RPMI7951 (cell line): ENCODE results near the gene KRT15. TPM values are rescaled to one million over a fixed set of nuclear protein-coding genes. Genes with fewer than 3 reads are reported as not detected.
A peak's percentile ranks its signal among the peaks of the same experiment; 100 is the strongest.
"Not testable (repeated sequence)": the region's sequence is repeated elsewhere in the genome, so short reads cannot be mapped to it uniquely, and the experiment has no call there.

ENCODE experiments used
- DNase-seq: peaks from one replicate; pipeline ENCODE4 v3.0.0-alpha.2; 2012; ENCODE audit warnings: low read depth
- total RNA-seq: library from RNA; depleted of rRNA; stranded (reverse); fragments of >200 nt; shearing (Covaris generic); gene quantifications from 2 replicates; pipeline ENCODE4 v1.2.3, GENCODE V29; 2014

Gene KRT15
- total RNA-seq, 1 experiment from 2014 or later = 3.4 TPM

DNA sequence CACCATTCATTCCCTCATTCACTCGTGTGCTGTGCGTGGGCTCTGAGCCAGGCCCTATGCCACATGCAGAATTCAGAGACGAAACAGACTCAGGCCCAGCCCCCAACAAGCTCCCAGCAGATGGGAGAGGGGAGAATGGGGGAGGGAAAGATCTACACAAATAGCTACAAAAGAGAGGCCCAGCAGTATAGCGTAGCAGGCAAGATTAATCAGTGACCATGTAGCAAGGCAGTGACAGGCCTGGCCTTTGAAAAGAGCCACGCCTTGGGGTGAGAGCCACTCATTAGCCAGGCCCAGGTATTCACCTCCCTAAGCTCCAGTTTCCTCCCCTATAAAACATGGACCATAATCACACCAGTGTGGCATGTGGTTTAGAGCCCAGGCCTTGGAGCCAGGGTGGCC, 25.8 kb upstream of the KRT15 start:
- no peak for DNase-seq

DNA sequence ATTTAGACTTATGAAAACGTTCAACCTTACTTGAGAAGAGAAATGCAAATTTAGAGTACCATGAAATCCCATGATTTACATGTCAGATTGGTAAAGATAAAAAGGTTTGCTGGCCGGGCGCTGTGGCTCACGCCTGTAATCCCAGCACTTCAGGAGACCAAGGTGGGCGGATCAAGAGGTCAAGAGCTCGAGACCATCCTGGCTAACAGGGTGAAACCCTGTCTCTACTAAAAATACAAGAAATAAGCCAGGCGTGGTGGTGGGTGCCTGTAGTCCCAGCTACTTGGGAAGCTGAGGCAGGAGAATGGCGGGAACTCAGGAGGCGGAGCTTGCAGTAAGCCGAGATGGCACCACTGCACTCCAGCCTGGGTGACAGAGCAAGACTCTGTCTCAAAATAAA, 24.1 kb upstream of the KRT15 start:
- not testable (repeated sequence) for DNase-seq

DNA sequence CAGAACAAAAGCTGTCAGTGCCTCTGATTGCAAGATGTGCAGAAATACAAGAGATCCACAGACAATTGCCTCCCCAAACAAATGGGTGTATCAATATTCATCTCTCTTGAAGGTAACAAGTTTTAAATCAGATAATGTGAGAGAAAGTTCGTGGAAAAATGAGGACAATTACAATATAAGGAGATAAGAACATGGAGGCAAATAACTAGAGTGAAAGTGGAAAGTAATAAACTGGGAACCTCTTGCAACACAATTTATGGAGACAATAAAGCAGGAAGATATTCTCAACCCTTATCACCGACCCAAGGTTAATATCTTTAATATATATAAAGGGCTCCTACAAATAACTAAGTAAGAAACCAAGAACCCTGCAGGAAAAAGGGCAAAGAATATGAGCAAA, 23.7 kb upstream of the KRT15 start:
- no peak for DNase-seq

DNA sequence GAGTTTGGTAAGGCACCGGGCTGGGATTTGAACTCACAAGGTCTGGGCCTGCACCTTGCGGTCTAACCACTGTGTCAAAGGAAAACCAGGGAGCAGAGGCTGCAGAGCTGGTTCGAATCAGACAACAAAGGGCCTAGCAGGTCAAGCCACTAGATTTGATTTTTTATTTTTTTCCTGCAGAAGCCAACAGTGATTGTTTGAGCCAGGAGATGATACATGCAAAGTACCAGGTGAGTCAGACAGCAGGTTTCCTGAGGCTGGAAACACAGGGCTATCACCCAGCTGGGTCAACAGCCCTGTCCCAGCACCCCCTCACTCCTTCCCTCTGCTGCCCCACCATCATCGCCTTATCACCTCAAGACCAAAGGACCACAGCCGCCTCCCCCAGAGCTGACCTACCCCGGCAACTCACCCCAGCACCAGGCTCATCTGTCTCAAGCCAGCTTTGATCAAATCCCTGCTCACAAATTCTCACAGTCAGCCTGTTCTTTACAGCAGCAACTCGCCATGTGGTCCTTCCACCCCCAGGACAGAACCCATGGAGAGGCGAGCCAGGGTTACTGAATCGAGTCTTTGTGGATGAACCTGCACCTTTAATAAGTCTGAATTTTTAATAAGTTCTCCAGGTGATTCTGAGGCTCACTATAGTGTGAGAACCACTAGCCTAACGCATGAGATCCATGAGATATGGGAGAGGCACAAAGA, 22.4 kb upstream of the KRT15 start:
- no peak for DNase-seq

DNA sequence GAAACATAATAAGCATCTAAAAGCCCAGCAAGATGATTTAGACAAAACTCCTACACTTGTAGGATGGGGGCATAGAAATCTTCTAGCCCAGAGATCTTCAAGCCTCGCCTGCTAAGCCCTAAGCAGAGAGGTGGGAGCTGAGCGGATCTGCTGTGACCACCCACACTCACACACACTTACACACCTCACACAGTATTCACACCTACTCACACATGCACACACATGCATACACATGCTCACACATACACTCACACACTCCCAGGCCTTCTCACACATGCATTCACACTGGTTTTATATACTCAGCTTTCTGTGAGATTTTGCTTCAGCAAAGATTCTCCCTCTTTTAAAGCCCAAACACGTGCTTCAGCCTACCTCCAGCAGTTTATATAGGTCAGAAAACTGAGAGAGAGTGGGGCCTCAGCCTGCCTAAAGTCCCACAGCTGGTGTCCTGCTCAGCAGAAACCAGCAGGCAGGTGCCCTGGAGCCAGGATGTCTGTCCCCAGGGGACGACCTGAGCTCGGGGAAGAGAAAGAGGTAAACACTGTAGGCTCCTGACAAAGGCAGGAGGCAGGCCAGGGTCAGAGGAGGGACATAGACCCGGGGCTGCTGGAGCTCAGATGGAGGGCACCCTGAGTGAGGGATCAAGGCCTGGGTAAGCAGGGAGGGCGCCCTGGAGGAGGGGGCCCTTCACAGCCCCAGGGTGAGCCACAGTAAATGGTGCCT, 21.4 kb upstream of the KRT15 start:
- DNase-seq = no peak

DNA sequence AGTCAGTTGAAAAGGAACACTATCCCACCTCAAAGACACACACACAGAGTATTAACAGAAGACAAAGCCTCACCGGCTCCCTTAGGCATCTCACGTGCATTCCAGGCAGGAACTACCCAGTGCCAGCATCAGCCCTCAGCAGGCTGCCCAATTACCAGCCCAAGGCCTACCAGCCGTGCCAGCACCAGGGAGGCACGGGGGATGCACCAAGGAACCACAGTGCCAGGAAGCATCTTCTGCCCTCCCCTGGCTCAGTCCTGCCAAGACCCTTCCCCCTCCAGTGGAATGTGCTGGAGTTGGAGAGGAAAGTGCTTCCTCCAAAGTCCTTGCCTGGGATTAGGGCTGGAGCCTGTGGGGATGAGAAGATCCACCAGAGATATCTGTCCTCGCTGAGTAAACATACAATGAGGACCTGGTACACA, 20.4 kb upstream of the KRT15 start:
- DNase-seq = no peak

DNA sequence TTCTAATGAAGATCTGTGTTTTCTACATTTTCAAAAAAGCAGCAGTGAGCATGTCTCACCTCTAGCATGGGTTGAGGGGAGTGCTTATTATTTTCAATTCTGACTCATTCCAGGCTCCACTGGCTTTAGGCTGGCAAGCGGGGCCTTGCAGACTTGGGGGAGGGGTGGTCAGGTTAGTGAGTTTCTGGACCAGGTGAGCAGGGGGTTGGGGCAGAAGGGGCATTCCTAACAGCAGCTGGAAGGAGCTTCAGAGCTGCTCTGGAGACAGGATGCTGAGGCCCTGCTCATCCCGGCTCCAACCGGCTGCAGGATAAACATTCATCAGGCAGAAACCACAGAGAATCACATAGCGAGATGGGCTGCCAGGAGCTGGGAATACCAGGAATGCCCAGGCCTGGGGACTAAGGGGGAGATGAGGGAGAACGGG, 19.9 kb upstream of the KRT15 start:
- DNase-seq = peak; percentile 63

DNA sequence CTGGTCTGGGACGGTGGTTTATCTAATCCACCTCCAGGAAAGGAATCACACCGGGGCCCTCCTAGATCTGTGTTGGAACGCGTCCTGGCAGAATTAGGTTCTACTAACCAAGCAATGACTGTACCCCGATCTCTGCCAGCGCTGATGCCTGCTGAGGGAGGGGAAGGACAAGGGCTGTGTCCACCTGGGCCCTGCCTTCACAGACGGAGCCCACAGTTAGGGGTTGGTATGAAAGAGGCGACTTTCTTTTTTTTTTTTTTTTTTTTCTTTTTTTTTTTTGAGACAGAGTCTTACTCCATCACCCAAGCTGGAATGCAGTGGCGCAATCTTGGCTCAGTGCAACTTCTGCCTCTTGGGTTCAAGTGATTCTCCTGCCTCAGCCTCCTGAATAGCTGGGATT, 19.3 kb upstream of the KRT15 start:
- no peak for DNase-seq

DNA sequence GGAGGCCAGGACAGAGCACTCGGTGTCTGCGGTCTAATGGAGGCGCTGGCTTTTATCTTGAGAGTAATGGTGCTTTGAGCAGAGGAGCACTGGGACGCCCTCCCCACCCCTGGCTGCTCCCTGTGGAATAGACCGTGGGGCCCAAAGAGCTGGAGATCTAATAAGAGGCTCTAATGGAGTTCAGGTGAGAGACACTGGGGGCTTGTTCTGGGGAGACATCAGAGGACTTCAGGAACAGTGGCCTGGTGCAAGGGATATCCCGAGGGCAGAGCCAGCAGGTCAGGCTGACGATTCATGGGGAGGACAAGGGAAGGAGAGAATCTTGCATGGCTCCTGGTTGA, 18.9 kb upstream of the KRT15 start:
- DNase-seq = no peak

DNA sequence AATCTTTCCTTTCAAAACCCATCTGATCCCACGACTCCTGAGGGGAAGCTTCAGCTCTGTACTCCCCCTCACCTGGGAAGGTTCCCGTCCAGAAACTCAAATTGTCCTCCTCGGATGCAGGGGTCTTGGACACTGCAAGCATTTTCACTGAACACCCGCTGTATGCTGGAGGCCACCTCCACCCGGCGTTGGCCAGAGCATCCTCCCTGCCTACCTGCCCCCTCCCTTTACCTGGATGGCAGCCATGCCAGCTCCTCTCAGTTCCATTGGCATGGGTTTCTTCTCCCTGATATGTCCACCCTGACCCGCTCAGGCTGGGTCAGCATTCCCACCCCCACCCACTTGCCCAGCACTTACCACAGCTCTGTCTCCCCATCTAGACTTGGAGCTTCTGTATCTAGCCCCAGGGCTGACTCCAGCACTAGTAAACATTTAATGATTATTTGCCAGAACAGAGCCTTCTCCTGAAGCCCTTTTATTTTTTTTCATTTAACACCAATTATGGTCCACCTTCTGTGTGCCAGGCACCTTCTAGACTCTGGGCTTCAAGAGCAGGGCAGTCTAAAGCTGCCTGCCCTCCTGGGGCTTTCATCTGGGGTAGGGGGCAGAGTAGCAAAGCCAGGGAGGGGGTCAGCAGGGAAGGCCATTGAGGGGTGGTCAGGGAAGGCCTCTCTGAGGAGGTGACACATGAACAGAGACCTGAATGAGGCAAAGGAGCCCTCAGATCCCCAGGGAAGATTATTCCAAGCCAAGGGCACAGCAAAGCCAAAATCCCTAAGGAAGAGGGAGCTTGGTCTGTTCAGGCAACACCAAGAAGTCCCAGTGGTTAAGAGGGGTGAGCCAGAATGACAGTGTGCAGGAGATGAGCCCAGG, 18.3 kb upstream of the KRT15 start:
- DNase-seq = no peak

DNA sequence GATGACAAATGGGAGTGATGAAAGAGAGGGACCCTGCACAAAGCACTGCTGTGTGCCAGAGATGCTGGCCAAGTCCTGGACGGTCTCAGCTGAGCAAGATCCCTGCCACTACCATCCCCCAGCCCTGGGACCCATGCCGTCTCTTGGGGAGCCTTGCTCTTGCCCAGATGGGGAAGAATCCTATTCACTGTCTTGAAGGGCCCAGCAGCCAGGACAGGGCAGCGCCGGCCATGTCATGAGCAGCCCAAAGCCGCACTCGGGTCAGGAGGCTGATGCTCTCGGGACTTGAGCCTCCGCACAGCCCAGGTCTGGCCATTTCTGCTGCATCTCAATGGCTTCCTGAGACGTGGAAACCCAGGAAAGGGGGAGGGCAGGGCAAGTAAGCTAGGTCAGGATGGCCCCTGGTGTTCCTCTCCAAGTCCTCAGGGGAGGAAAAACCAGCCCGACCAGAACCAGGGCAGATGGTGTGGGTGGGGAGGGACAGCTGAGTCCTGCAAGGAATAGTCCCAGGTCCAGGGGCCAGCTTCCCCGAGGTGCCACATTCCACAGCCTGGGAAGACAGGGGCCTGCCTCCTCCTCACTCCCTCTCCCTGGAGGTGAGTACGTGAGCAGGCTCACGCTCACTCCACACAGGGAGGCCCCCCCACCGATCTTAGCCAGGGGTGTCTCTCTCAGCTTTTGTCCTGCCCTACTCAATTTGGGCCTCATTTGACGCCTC, 17.2 kb upstream of the KRT15 start:
- no peak for DNase-seq

DNA sequence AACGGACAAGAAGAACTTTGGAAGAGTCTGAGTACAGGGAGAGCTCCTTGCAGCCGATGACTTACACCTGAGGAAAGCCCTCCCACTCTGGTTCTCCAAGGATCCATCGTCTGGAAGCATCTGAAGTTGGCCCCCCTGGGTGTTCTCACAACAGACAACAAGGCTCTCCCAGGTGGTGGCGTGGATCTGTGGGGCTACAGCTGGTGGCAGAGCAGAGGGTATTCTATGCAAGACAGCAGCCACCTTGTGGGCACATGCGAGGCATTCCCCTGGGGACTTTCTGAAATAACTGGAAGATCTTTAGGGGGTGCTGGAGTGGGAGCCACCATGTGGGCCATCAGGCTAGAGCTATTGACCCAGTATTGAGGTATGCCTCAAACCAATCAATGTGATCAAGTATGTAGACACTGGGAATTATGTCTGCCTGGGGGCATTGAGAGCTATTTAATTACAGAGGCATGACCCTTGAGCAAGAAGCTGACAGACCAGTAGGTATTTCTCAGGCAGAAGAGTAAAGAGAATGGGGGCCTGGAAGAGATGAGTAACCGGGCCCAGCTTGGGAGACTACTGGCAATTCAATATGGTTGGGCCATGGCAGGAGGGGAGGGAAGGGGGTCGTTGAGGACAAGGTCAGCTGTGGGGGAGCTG, 16.3 kb upstream of the KRT15 start:
- no peak for DNase-seq

DNA sequence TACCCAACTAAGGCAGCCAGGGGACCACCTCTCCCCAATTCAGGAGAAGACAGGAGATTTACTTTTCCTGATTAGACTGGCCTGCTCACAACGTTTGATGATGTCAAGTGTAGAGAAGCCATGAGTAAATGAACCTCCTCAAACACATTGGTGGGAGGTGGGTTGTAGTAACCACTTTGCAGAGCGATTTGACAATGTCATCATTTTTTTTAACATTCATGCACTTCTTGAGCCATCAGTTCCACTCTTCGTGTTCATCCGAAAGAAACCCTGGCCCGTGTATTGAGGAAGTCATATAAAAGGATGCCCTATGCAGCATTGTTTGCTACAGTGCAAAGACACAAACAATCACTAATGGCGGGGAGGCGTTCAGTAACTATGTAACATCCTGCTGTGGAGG, 14.9 kb upstream of the KRT15 start:
- DNase-seq = no peak

DNA sequence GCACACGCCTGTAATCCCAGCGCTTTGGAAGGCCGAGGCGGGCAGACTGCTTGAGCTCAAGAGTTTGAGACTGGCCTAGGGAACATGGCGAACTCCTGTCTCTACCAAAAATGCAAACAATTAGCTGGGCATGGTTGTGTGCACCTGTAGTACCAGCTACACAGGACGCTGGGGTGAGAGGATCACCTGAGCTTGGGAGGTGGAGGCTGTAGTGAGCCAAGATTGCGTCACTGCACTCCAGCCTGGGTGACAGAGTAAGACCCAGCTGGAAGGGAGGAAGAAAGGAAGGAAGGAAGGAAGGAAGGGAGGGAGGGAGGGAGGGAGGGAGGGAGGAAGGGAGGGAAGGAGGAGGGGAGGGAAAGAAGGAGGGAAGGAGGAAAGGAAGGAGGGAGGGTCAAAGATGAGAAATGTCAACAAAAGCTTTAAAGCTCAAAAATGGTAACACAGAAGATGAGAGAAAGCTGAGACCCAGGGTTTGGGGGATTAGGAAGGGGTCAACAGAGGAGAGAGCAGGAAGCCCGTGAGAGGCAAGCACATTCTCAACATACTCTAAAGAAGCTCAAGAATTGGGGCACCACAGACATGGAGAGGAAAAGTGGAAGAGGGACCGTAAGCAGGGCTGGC, 14.4 kb upstream of the KRT15 start:
- DNase-seq = no peak

DNA sequence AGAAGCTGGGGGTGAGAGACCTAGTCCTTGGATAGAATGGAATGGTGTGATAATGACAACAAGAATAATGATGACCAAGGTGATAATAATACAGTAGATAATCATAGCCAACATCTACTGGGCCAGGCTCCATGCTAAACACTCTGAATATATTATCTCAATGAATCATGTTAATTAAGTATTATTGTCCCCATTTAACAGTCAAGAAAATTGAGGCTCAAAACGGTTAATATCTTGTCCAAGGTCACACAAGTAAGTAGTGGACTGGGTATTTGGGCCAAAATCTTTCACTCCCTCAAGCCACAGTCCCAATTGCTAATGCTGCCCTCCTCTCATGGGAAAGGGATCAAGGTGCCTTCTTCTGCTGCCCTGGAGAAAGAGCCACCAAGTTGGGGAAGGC, 13.3 kb upstream of the KRT15 start:
- no peak for DNase-seq

DNA sequence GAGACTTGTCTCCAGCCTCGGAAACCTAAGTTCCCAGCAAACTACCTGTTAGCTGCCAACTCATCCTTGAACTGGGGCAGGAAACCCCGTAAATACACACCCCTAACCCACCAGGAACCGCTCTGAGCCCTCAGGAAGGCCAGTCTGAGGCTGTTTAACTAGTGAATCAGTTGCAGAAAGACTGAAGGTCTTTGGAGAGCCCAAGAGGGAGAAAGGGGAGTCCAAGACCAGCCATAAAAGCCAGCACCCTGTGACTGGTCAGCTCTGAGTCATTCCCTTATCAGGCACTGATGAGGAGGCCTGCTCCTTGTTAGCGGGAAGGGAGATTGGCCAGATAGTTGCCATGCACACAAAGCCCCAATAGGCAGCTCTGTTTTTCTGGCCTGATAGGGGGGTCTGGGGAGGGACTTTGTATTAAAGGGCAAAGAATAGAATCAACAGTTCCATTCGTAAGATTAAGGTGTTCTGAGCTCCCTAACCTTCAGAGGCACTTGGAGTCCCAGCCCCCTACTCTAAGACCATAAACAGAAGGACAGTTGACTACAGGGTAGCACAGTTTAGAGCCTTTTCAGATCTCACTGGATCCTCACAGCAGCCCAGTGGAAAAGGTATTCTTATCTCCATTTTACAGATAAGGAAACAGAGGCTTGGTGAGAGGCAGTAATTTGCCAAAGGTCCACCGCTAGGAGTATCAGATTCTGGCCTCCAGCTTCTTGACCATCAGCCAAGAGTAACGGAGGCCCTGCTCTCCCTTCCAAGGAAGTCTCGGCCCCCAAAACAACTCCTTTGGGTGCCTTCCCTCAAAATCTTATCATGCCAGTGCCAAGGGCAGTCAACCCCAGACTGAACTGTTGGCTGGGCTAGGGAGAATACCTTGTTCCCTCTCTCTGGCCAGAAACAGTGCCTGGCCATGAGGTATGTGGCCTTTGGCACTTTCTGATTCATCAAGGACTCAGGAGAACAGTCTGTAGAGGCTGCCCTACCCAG, 11.7 kb upstream of the KRT15 start:
- DNase-seq = peak; percentile 97

DNA sequence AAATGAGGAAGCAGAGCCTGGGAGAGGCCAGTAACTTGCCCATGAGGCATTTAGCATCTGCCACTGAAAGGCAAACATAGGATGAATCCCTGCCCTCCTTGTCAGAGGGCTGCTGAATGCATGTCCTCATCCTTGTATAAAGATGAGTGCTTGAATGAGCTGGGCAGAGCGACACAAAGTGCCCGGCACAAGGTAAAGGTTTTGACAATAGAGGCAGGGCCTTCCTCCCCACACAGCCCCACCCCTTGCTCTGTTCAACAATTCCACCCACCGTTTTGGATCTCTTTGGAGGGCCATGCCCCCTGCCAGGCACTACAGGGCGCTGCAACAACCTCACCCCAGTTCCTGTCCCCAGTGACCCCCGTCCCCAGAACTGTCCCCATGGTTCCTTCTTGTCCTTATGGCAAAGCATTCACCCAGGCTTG, 10.8 kb upstream of the KRT15 start:
- DNase-seq = no peak

DNA sequence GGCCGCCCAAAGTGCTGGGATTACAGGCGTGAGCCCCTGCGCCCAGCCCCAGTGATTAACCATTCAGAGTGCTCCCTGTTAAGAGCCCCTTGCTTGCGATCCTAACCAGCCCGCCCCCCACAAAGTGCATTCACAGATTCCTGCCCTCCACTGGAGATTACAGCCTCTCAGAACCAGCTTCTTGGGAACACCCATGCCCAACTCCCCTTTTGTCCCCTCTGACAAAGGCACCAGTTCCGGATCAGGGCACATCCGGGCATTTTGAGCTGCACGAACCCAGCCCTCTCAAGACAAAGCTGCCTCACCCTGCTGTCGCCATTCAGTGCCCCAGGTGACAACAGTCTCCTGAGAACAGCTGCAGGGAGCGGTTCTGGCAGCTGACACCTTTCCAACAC, 10.3 kb upstream of the KRT15 start:
- DNase-seq = no peak

DNA sequence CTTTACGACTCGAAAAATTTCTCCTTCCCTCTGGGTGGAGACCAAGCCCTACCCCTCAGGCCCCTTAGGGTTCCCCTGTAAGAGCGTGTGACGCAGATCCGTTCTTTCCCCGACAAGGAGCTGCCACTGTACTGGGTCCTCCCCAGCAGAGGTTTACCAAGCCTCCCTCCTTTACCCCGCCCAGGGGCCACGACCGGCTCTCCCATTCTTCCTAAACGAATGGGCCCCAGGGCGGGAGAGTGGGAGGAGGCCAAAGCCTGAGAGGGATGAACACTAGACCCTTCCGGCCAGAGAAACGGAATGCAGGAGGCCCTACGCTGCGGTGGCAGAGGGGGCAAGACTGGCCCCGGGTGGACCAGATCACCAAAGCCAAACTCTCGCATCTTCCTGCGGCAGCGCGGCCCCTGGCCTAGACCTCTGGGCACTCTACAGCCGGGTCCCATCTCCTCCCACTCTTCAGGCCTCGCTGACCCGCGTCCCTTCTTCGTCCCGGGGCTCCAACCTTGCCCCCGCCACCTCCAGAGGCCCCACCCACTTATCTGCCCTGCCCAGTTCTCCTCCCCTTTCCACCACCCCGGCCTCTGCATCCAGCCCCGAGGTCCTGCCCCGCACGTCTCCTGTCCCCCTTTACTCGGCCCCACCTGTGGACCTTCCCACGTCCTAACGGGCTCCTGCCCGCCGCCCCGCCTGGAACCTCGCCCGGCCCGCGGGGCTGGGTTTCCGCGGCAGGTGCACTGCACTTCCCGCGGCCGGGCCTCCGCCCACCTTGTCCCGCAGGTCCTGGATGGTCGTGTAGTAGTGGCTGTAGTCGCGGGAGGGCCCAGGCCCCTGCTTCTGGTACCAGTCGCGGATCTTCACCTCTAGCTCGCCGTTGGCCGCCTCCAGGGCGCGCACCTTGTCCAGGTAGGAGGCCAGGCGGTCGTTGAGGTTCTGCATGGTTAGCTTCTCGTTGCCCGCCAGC, 8.7 kb upstream of the KRT15 start:
- DNase-seq = peak; percentile 48
